AG10803 (cell line): ENCODE measurements around the gene RNF44.
A peak's percentile ranks its signal among the peaks of the same experiment; 100 is the strongest.

Experiments used
- DNase-seq: peaks from one replicate; pipeline ENCODE4 v3.0.0; 2010; ENCODE audit warnings: low read depth
- H3K4me3 ChIP-seq: 2 replicates; pipeline ENCODE4 v1.5.1; 2011; ENCODE audit warnings: mild to moderate bottlenecking, low read length, control low read depth
- TF ChIP-seq, protein P1 (sequence below): conservative IDR thresholded peaks from 2 replicates; pipeline ENCODE4 v1.5.1; 2011; ENCODE audit warnings: mild to moderate bottlenecking, low read length, control low read depth, inconsistent platforms

The RNF44 gene

DNA sequence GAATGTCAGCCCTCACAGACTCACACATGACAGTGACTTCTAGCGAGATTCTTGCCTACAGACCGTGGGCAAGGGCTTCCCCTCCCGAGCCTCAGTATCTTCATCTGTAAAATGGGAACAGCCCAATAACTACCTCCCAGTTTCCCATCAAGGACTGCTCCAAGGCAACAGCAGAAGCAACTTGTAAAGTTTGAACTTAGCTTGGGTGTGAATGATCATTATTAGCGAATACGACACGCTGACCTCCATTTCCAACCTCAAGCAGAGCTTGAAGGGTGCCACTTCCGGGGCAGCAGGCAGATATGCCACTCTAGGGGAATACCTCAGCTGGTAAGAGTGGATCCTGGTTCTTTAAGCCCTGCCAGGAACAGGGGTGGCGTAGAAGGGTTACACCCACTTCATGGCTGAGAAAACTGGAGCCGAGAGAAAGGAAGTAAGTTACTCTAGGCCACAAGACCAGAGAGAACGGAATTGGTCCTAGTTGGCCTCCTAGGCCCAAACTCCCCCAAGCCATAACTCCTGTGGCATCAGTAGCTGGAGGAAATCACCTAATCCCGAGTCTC, 2.0 kb downstream of the RNF44 start:
- DNase-seq = peak; percentile 23
- TF ChIP-seq, protein P1, sequence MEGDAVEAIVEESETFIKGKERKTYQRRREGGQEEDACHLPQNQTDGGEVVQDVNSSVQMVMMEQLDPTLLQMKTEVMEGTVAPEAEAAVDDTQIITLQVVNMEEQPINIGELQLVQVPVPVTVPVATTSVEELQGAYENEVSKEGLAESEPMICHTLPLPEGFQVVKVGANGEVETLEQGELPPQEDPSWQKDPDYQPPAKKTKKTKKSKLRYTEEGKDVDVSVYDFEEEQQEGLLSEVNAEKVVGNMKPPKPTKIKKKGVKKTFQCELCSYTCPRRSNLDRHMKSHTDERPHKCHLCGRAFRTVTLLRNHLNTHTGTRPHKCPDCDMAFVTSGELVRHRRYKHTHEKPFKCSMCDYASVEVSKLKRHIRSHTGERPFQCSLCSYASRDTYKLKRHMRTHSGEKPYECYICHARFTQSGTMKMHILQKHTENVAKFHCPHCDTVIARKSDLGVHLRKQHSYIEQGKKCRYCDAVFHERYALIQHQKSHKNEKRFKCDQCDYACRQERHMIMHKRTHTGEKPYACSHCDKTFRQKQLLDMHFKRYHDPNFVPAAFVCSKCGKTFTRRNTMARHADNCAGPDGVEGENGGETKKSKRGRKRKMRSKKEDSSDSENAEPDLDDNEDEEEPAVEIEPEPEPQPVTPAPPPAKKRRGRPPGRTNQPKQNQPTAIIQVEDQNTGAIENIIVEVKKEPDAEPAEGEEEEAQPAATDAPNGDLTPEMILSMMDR = no peak
- H3K4me3 ChIP-seq = peak overlapping the region; percentile 84

DNA sequence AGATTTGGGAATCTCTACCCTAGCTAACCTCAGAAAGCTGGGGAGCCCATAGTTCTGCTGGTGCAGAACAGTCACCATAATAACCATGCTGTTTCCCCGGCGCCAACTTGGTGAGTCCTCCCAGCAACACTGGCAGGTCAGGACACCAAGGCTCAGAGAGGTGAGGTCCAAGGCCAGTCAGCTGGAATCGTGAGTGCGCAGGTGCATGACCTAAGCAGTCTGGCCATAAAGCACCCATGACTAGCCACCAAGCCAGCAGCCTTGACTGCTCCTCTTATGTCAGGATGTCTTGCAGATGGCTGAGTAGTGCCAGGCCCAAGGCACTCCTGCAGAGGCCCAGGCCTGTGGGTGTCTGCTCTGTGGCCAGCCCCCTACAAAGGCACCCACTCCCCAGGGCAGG, 2.6 kb downstream of the RNF44 start:
- H3K4me3 ChIP-seq = peak overlapping the region; percentile 84; the same call in 1 of the 2 replicates

DNA sequence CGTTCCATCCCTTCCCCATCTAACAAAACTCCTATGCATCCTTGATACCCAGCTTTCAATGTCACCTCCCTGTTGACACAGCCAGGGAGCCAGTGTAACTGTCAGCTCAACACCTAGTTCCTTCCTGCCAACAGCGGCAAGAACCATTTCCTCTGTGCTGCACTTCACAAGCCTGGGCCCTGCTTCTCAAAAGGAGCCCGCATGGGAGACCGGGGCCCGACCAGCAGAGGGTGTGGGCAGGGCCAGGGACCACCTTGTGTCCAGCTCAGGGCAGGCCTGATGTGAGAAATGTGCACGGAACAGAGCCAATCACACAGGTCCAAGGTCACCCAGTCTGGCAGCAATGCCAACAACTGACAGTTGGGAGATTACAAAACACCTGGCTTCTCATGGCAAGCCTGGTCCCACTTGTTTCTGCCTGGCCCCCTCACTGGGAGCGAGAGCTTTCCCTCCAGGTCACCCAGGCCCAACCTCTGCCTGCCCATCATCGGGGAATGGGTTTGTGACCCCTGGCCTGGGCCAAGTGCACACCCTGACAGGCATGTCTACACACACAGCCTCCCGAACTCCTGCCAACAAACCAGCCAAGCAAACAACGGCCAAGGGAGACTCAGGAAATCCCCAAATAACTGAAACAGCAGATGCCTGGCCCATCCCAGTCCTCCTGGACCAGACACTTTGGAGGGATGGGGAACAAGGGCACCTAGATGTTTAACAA, 3.1 kb downstream of the RNF44 start:
- TF ChIP-seq, protein P1 = no peak
- no peak overlapping the region for H3K4me3 ChIP-seq
- DNase-seq = no peak

More for the DNA sequence above, 2.6 kb downstream of the RNF44 start:
- TF ChIP-seq, protein P1 = no peak
- DNase-seq = no peak

DNA sequence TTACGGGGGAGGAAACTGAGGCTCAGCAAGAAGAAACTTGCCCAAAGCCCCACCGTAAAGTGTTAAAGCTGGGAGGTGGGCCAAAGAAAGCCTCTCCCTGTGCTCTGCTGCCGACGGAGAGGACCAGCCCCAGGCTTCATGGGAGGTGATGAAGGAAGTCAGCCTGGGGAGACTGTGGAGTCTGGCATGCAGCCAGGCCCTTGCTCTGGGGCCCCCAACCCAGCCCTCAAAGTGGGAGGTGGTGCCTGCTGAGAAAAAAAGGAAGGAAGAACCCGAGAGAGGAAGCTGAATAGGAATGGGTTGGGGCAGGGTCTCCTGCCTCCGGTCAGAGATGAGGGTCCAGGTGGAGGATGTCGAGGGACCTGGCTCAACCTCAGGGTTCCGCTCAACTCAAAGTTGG, 3.8 kb downstream of the RNF44 start:
- no peak overlapping the region for H3K4me3 ChIP-seq

DNA sequence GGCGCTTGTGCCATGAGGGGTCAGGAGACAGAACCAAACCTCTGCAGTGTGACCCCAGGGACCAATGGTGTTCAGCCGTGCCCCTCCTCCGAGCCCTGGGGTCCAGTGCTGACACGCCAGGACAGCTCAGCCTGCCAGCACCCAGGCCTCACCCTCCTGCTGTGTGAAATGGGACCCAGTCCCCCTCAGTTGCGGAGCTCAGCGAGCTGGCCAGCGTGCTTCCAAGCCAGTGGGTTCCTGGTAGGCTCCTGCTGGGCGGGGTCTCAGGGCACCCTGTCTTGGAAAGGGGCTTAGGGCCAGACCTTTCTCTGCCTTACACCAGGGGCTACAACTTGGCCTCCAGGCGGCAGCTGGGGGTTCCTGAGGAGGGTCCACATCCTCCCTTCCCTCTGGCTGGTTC, 4.4 kb downstream of the RNF44 start:
- TF ChIP-seq, protein P1 = no peak
- H3K4me3 ChIP-seq = no peak overlapping the region
- DNase-seq = no peak

More for the DNA sequence above, 3.8 kb downstream of the RNF44 start:
- TF ChIP-seq, protein P1 = no peak
- DNase-seq = no peak

DNA sequence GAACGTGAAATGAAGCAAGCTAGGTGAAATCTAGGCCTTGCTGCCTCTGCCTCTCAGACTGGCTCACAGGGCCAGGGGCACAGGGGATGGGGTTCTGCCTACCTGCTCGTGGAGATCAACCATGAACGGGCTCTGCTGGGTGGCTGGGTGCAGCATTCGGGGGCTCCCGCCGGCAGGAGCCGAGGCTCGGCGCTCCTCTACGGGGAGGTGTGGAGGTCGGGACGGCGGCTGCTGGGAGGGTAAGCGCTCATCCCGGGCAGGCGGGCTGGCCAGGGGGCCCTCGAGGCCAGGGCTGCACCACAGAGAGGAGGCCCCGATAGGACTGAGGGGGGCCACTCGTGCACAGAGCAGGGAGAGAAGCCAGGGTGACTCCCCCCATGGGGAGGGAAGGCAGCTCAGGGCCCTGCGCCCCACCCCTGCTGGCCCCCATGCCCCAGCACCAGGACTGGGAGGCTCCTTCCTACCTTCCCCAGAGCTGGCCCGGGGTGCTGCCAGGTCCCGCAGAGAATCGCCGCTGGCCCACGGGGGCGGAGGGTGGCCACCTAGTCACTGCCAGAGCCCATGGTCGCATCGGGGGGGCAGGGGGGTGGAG, 5.2 kb downstream of the RNF44 start:
- TF ChIP-seq, protein P1 = no peak
- no peak overlapping the region for H3K4me3 ChIP-seq
- DNase-seq = no peak
